HG03571 (cell line): ENCODE measurements around the gene PPP2R5D.

ENCODE experiments used
- ATAC-seq: cut with Tn5 transposase; IDR thresholded peaks from one replicate; pipeline ENCODE4 v1.9.1; 2021; ENCODE audit not compliant: unreplicated experiment

The PPP2R5D gene

DNA sequence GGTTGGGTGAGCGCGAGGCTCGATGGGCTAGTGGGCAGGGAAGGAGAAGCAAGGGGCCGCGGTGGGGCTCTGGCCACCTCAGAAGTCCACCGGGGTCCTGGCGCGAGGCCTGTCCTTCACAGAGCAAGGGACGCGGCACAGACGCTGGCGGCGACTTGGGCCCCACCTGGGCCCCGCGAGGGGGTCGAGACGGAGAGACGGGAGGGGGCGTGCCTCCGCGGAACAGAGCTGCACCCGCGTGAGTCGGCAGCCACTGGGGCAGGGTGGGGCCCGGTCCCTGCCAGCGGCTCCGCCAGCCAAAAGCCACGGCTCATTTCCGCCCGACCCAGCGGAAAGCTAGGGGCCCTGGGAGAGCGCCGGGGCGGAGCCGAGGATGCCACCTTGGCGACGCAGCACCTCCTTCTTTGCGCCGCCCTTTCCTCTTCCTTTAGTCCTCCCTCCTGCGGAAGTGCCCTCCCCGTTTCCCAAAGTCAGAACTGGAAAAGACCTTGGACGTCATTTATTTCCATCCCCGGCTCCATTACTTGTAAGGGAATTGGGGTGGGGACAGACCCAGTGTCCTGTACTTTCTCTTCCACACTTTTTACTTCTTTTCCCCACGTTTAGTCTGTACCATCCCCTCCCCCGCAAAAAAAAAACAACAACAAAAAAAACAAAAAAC is 69.3 kb downstream of the PPP2R5D start, which contains the start of gene CUL7:
CUL7 (minus strand) TSS at position 307 of the 661 bp plus-strand sequence. CDS start 1,063 bp downstream, outside the sequence.
- peak; percentile 69 for ATAC-seq

- ATAC-seq = no peak
These were observed 70.0 kb downstream of the PPP2R5D start for GRCh38 chr6:43054206-43054943.

DNA sequence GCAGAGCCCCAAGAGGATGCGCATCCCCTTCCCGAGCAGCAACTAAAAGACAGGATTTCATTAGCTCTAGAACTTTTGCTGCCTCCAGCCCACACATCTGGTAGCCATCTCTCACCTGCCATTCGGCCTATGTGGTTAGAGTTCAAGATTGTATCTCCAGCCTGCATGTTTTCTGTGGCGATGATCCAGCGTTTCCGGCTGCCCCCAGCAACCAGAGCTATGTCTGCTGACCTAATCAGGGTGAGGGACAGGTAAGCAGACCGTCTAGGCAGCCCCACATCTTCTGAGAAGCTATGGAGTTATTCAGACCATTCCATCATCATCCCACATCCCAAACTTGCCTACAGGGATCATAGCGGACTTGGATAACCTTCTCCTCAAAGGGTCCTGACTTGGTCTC is 71.6 kb downstream of the PPP2R5D start:
- no peak for ATAC-seq

DNA sequence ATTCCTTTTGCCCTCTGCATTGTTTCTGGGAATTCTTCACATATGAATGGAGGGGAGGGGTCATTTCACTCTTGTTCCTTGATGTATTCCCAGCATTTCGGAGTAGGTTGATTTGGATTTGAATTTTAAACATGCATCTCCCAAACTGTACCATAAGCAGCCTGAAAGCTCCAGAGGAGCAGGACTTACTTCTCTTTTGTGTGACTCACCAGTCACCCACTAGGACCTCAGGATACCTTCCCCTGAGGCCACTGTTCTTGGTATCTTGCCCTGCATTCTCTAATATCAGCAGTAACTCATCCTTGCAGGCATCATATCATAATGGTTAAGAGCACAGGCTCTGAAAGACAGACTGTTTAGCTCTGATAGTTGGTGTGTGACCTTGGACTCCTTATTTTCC is 74.2 kb downstream of the PPP2R5D start:
- no peak for ATAC-seq

DNA sequence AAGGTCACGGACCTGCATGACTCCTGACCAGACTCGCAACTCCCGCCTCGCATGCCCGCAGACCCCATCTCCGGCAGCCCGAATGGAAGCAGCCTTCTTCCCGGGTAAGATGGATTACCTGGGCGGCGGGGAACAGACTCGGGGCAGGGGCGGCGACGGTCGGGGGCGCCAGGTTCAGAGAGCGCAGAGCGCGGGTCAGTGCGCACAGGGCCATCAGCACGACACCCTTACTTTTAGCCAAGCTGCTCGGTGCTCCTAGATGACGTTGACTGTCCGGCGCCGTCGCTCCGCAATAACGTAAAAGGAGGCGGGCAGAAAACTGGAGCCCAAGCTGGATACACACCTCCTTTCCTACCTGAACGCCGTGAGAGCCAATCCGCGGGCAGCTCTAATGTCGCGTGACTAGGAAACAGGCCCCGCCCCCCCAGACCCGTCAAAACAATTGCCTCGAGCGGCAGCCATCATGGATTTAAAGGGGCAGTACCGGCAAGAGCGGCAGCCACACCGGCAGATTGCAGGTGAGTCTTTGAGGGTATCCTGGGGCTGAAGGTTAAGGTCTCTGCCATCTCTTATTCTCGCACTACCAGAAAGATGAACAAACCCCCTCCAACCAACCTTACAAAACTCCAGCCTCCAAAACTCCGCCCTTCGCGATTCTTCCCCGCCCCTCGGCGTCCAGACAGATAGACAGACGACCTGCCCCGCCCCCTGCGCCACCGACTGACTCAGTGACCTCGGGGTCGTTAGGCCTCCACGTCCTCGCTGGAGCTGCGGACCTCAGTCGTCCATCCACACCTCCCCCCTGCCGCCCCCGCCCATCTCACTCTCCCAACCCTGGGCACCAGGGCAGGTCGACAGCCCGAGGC is 75.0 kb downstream of the PPP2R5D start, which contains the start of the genes KLC4 and MRPL2:
KLC4 (plus strand) TSS at position 464 of the 866 bp plus-strand sequence. CDS start 1,705 bp downstream, outside the sequence.
MRPL2 (minus strand) TSS at position 267 of the 866 bp plus-strand sequence; CDS start at position 214, 53 bp downstream.
- ATAC-seq = peak; percentile 84

DNA sequence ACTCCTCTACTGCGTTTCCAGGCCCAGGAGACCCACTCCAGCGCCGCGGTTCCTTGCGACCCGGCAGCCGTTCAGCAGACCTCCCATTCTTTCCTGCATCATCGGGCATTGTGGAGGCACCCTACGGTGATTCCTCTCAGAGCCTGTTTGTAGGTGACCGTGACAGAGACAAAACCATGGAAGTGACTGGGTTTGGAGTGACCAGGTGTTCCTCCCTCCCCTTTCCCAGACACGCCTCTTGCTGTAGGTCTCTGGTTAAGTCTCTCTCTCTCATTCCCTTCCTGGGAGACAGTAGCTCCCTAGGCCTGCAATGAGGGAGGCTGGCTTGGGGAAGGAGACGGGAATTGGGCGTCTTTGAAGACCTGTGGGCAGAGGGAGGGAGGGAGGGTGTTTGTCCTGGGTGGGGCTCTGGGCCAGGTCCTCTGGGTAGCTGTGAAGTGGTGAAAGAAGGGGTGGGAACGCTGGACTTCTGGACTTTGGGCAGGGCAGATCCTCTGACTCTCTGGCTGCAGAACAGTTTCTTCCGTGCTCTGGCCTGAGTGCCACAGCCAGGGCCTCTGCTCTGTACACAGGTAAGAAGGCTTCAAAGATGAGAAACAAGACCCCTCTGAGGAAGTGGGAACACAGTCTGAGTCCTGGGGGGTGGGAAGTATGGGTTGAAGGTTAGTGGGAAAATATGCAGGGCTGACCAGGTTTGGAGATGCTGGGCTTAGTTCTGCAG is 75.8 kb downstream of the PPP2R5D start:
- ATAC-seq = no peak

DNA sequence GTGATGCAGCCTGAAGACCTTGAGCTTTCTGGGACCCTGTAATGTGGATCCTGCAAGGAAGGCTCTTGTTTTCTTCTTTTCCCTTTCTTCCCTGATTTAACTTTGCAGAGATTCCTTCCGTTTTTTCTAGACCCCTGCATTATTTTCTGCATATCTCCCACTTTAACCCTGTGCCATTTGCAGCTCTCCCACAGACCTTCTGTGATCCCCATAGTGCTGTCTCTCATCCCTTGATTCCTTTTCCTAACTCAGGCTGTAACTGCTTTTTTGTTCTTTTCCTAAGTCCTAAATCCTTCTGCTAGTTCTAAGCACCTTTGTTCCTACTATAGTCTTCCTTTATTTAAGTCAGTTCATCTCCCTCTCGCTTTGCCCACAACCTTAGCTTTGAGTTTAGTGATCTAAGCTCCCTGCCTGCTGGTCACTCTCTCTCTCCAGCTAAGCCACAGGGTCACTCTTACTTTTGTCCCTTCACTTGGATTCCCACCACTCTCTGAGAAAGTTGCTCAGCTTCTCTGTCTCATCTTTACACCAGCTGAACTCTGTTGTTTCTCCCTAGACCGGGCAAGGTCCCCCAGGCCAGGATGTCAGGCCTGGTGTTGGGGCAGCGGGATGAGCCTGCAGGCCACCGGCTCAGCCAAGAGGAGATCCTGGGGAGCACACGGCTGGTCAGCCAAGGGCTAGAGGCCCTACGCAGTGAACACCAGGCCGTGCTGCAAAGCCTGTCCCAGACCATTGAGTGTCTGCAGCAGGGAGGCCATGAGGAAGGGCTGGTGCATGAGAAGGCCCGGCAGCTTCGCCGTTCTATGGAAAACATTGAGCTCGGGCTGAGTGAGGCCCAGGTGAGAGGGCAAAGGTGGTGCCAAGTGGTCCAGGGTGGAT is 76.6 kb downstream of the PPP2R5D start:
- ATAC-seq = no peak

- ATAC-seq = no peak
These were observed 77.5 kb downstream of the PPP2R5D start for GRCh38 chr6:43061861-43062260.
